GM23338 (cell line): ENCODE results near the gene LYPD5. TPM values are rescaled to one million over a fixed set of nuclear protein-coding genes. Genes with fewer than 3 reads are reported as not detected.

Source experiments
- ATAC-seq: fragments of 200-7000 bp; cut with Tn5 transposase; 3 replicates; pipeline ENCODE4 v1.9.1; 2020
- DNase-seq: peaks from one replicate; pipeline ENCODE4 v3.0.0-alpha.2; 2015; ENCODE audit warnings: low spot score
- H2AFZ ChIP-seq: fragments of 200-600 bp; sonication (generic); 2 replicates; pipeline ENCODE4 v1.8.0; 2016; ENCODE audit warnings: antibody characterized with exemption, mild to moderate bottlenecking, moderate library complexity
- H3F3A ChIP-seq: fragments of 200-600 bp; sonication (generic); replicated peaks from 2 replicates; pipeline ENCODE4 v1.8.0; 2017; ENCODE audit warnings: antibody characterized with exemption, mixed run types, low read depth
- H3K27ac ChIP-seq: fragments of 200-600 bp; sonication (generic); 2 replicates; pipeline ENCODE4 v1.6.1; 2016; ENCODE audit warnings: low read depth
- H3K27me3 ChIP-seq: fragments of 200-600 bp; sonication (generic); 2 replicates; pipeline ENCODE4 v1.8.0; 2016; ENCODE audit warnings: mild to moderate bottlenecking, mixed run types, moderate library complexity; ENCODE audit not compliant: insufficient read depth
- H3K36me3 ChIP-seq: fragments of 200-600 bp; sonication (generic); 2 replicates; pipeline ENCODE4 v1.8.0; 2016; ENCODE audit warnings: mild to moderate bottlenecking; ENCODE audit not compliant: insufficient read depth
- H3K4me1 ChIP-seq: fragments of 200-600 bp; sonication (generic); 2 replicates; pipeline ENCODE4 v1.8.0; 2016; ENCODE audit warnings: mild to moderate bottlenecking, moderate library complexity; ENCODE audit not compliant: insufficient read depth
- H3K4me2 ChIP-seq: fragments of 200-600 bp; sonication (generic); 2 replicates; pipeline ENCODE4 v1.7.1; 2017; ENCODE audit warnings: mixed run types
- H3K4me3 ChIP-seq: fragments of 200-600 bp; sonication (generic); 2 replicates; pipeline ENCODE4 v1.6.1; 2016; ENCODE audit warnings: mixed run types
- H3K79me2 ChIP-seq: fragments of 200-600 bp; sonication (generic); replicated peaks from 2 replicates; pipeline ENCODE4 v1.8.0; 2017; ENCODE audit warnings: mild to moderate bottlenecking; ENCODE audit not compliant: insufficient read depth
- H3K9me2 ChIP-seq: fragments of 200-600 bp; sonication (generic); 2 replicates; pipeline ENCODE4 v1.8.0; 2017; ENCODE audit not compliant: insufficient read depth
- H4K20me1 ChIP-seq: fragments of 200-600 bp; sonication (generic); replicated peaks from 2 replicates; pipeline ENCODE4 v1.8.0; 2017; ENCODE audit warnings: mild to moderate bottlenecking; ENCODE audit not compliant: insufficient read depth
- H3K27ac Mint-ChIP-seq: 2 replicates; pipeline ENCODE4 v1.8.0; 2020; ENCODE audit warnings: inconsistent platforms, mild to moderate bottlenecking, moderate library complexity, mixed read lengths
- H3K27me3 Mint-ChIP-seq: 3 replicates; pipeline ENCODE4 v1.8.0; 2022; ENCODE audit warnings: low read depth, mild to moderate bottlenecking, moderate library complexity, mixed read lengths, inconsistent platforms; ENCODE audit not compliant: insufficient read depth, poor library complexity
- H3K36me3 Mint-ChIP-seq: 3 replicates; pipeline ENCODE4 v1.8.0; 2021; ENCODE audit warnings: low read depth, mild to moderate bottlenecking, inconsistent platforms, moderate library complexity, mixed read lengths
- H3K4me1 Mint-ChIP-seq: 3 replicates; pipeline ENCODE4 v1.8.0; 2020; ENCODE audit warnings: mild to moderate bottlenecking, inconsistent platforms, mixed read lengths
- H3K4me3 Mint-ChIP-seq: 3 replicates; pipeline ENCODE4 v1.8.0; 2021; ENCODE audit warnings: moderate library complexity, mild to moderate bottlenecking, inconsistent platforms, mixed read lengths
- H3K9me3 Mint-ChIP-seq: 3 replicates; pipeline ENCODE4 v1.8.0; 2020; ENCODE audit warnings: moderate library complexity, mild to moderate bottlenecking, inconsistent platforms, mixed read lengths
- CREB1 ChIP-seq: fragments of 250-450 bp; sonication (Bioruptor Pico); IDR thresholded peaks from 2 replicates; pipeline ENCODE4 v1.5.0; 2020; ENCODE audit warnings: low read depth, mild to moderate bottlenecking, moderate library complexity
- CTCF ChIP-seq, 2 experiments: fragments of 200-600 bp in 1 of 2; sonication (generic) in 1 of 2; conservative IDR thresholded peaks; 2 replicates each; pipeline versions ENCODE4 v1.5.1 to v1.6.1; 2016 to 2017; ENCODE audit warnings: antibody characterized with exemption in 2 of 2, low read depth in 2 of 2, mild to moderate bottlenecking in 2 of 2, moderate library complexity in 1 of 2
- EZH2 ChIP-seq: fragments of 200-600 bp; sonication (generic); IDR thresholded peaks from one replicate; pipeline ENCODE4 v1.8.0; 2017; ENCODE audit warnings: antibody characterized with exemption, mild to moderate bottlenecking, low read depth; ENCODE audit not compliant: unreplicated experiment
- EZH2phosphoT487 ChIP-seq: fragments of 200-600 bp; sonication (generic); IDR thresholded peaks from one replicate; pipeline ENCODE4 v1.8.1; 2018; ENCODE audit warnings: antibody characterized with exemption; ENCODE audit not compliant: unreplicated experiment
- JUNB ChIP-seq: IDR thresholded peaks from one replicate; pipeline ENCODE4 v1.6.1; 2016; ENCODE audit warnings: antibody characterized with exemption; ENCODE audit not compliant: unreplicated experiment
- POLR2AphosphoS5 ChIP-seq: IDR thresholded peaks from 2 replicates; pipeline ENCODE4 v1.6.1; 2016; ENCODE audit warnings: antibody characterized with exemption, low read depth
- REST ChIP-seq: IDR thresholded peaks from one replicate; pipeline ENCODE4 v1.6.1; 2018; ENCODE audit warnings: antibody characterized with exemption; ENCODE audit not compliant: unreplicated experiment
- STAT1 ChIP-seq: IDR thresholded peaks from one replicate; pipeline ENCODE4 v1.6.1; 2016; ENCODE audit warnings: antibody characterized with exemption; ENCODE audit not compliant: unreplicated experiment
- ZNF331 ChIP-seq: fragments of 250-450 bp; sonication (Bioruptor Pico); IDR thresholded peaks from 2 replicates; pipeline ENCODE4 v1.5.0; 2020; ENCODE audit warnings: low read depth, mild to moderate bottlenecking, moderate library complexity
- ZNF462 ChIP-seq: fragments of 250-450 bp; sonication (Bioruptor Pico); IDR thresholded peaks from 2 replicates; pipeline ENCODE4 v1.5.0; 2020; ENCODE audit warnings: mild to moderate bottlenecking, moderate library complexity
- polyA plus RNA-seq: library from polyadenylated mRNA; unstranded; fragments of >200 nt; fragmentation: Nextera tagmentation; extraction: Ambion mirVana; gene quantifications from 2 replicates; pipeline ENCODE4 v1.2.1, GENCODE V29; 2016
- total RNA-seq: library from RNA; depleted of rRNA; stranded (reverse); fragments of >200 nt; shearing (Covaris generic); gene quantifications from 2 replicates; pipeline ENCODE4 v1.2.3, GENCODE V29; 2014
- TF ChIP-seq, protein P1 (sequence below): IDR thresholded peaks from 2 replicates; pipeline ENCODE4 v1.6.1; 2016; ENCODE audit warnings: antibody characterized with exemption

LYPD5 gene
- total and polyA plus RNA-seq, 2 experiments from 2014 or later = 1.1 to 1.5 TPM

- H3K27ac Mint-ChIP-seq = no peak overlapping the region
- Histone ChIP-seq H3K36me3 (no peaks in the 10 kb centered on the region), H3K4me1 (no peaks in the 10 kb centered on the region), H3K27me3 (peaks cover 10% of the 10 kb centered on the region), H3K4me2 (no peak overlapping the region), H3K79me2 (no peaks in the 10 kb centered on the region), H4K20me1 (no peaks in the 10 kb centered on the region), H3K9me2 (no peaks in the 10 kb centered on the region), H3K27ac (no peak overlapping the region), H2AFZ (no peak overlapping the region), H3K4me3 (no peak overlapping the region), H3F3A (no peaks in the 10 kb centered on the region)
- ATAC-seq (no peak), DNase-seq (no peak)
- no peaks in the 10 kb centered on the region for H3K36me3 Mint-ChIP-seq
- no peaks in the 10 kb centered on the region for H3K9me3 Mint-ChIP-seq
- no peak for TF ChIP-seq STAT1
- no peak for TF ChIP-seq EZH2phosphoT487
- no peak for TF ChIP-seq CREB1 (CRISPR knock-in tag)
- TF ChIP-seq POLR2AphosphoS5 = no peak
- TF ChIP-seq REST = no peak
- TF ChIP-seq EZH2 = no peak
- TF ChIP-seq ZNF331 (CRISPR knock-in tag) = no peak
- no peak for TF ChIP-seq JUNB
- TF ChIP-seq, protein P1, sequence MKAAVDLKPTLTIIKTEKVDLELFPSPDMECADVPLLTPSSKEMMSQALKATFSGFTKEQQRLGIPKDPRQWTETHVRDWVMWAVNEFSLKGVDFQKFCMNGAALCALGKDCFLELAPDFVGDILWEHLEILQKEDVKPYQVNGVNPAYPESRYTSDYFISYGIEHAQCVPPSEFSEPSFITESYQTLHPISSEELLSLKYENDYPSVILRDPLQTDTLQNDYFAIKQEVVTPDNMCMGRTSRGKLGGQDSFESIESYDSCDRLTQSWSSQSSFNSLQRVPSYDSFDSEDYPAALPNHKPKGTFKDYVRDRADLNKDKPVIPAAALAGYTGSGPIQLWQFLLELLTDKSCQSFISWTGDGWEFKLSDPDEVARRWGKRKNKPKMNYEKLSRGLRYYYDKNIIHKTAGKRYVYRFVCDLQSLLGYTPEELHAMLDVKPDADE = no peak
- TF ChIP-seq CTCF (conservative IDR thresholded peaks at IDR 0.05; ENCODE audit: low read depth in 2 of 2) = no peak
- peaks cover 23% of the 10 kb centered on the region for H3K27me3 Mint-ChIP-seq
- H3K4me3 Mint-ChIP-seq = no peak overlapping the region
- H3K4me1 Mint-ChIP-seq = peaks cover 13% of the 10 kb centered on the region; the same call in 1 of the 3 replicates
Measured at GRCh38 chr19:43767316-43767715, 34.9 kb downstream of the LYPD5 start.

GRCh38 chr19:43766755-43767043 is 35.5 kb downstream of the LYPD5 start:
- Histone ChIP-seq H3K4me2 (no peak overlapping the region), H3K36me3 (no peaks in the 10 kb centered on the region), H4K20me1 (no peaks in the 10 kb centered on the region), H3K79me2 (no peaks in the 10 kb centered on the region), H3K27me3 (peaks cover 3% of the 10 kb centered on the region), H2AFZ (no peak overlapping the region), H3K4me3 (no peak overlapping the region), H3K27ac (no peak overlapping the region), H3F3A (no peaks in the 10 kb centered on the region), H3K4me1 (no peaks in the 10 kb centered on the region), H3K9me2 (no peaks in the 10 kb centered on the region)
- Mint-ChIP-seq H3K27ac (no peak overlapping the region), H3K36me3 (no peaks in the 10 kb centered on the region), H3K4me1 (peaks cover 13% of the 10 kb centered on the region; the same call in 1 of the 3 replicates), H3K9me3 (no peaks in the 10 kb centered on the region), H3K4me3 (no peak overlapping the region), H3K27me3 (peaks cover 23% of the 10 kb centered on the region)
- DNase-seq = no peak
- peak; percentile 20 for ATAC-seq
- TF ChIP-seq ZNF462 (CRISPR knock-in tag) = no peak
